GM23338 (cell line): ENCODE data around the gene ETFA. TPM values are rescaled to one million over a fixed set of nuclear protein-coding genes. Genes with fewer than 3 reads are reported as not detected.
A peak's percentile ranks its signal among the peaks of the same experiment; 100 is the strongest.

Experiments used
- ATAC-seq: fragments of 200-7000 bp; cut with Tn5 transposase; 3 replicates; pipeline ENCODE4 v1.9.1; 2020
- DNase-seq: peaks from one replicate; pipeline ENCODE4 v3.0.0-alpha.2; 2015; ENCODE audit warnings: low spot score
- H2AFZ ChIP-seq: fragments of 200-600 bp; sonication (generic); 2 replicates; pipeline ENCODE4 v1.8.0; 2016; ENCODE audit warnings: antibody characterized with exemption, mild to moderate bottlenecking, moderate library complexity
- H3F3A ChIP-seq: fragments of 200-600 bp; sonication (generic); replicated peaks from 2 replicates; pipeline ENCODE4 v1.8.0; 2017; ENCODE audit warnings: antibody characterized with exemption, mixed run types, low read depth
- H3K27ac ChIP-seq: fragments of 200-600 bp; sonication (generic); 2 replicates; pipeline ENCODE4 v1.6.1; 2016; ENCODE audit warnings: low read depth
- H3K27me3 ChIP-seq: fragments of 200-600 bp; sonication (generic); 2 replicates; pipeline ENCODE4 v1.8.0; 2016; ENCODE audit warnings: mild to moderate bottlenecking, mixed run types, moderate library complexity; ENCODE audit not compliant: insufficient read depth
- H3K36me3 ChIP-seq: fragments of 200-600 bp; sonication (generic); 2 replicates; pipeline ENCODE4 v1.8.0; 2016; ENCODE audit warnings: mild to moderate bottlenecking; ENCODE audit not compliant: insufficient read depth
- H3K4me1 ChIP-seq: fragments of 200-600 bp; sonication (generic); 2 replicates; pipeline ENCODE4 v1.8.0; 2016; ENCODE audit warnings: mild to moderate bottlenecking, moderate library complexity; ENCODE audit not compliant: insufficient read depth
- H3K4me2 ChIP-seq: fragments of 200-600 bp; sonication (generic); 2 replicates; pipeline ENCODE4 v1.7.1; 2017; ENCODE audit warnings: mixed run types
- H3K4me3 ChIP-seq: fragments of 200-600 bp; sonication (generic); 2 replicates; pipeline ENCODE4 v1.6.1; 2016; ENCODE audit warnings: mixed run types
- H3K79me2 ChIP-seq: fragments of 200-600 bp; sonication (generic); replicated peaks from 2 replicates; pipeline ENCODE4 v1.8.0; 2017; ENCODE audit warnings: mild to moderate bottlenecking; ENCODE audit not compliant: insufficient read depth
- H3K9me2 ChIP-seq: fragments of 200-600 bp; sonication (generic); 2 replicates; pipeline ENCODE4 v1.8.0; 2017; ENCODE audit not compliant: insufficient read depth
- H4K20me1 ChIP-seq: fragments of 200-600 bp; sonication (generic); replicated peaks from 2 replicates; pipeline ENCODE4 v1.8.0; 2017; ENCODE audit warnings: mild to moderate bottlenecking; ENCODE audit not compliant: insufficient read depth
- H3K27ac Mint-ChIP-seq: 2 replicates; pipeline ENCODE4 v1.8.0; 2020; ENCODE audit warnings: inconsistent platforms, mild to moderate bottlenecking, moderate library complexity, mixed read lengths
- H3K27me3 Mint-ChIP-seq: 3 replicates; pipeline ENCODE4 v1.8.0; 2022; ENCODE audit warnings: low read depth, mild to moderate bottlenecking, moderate library complexity, mixed read lengths, inconsistent platforms; ENCODE audit not compliant: insufficient read depth, poor library complexity
- H3K36me3 Mint-ChIP-seq: 3 replicates; pipeline ENCODE4 v1.8.0; 2021; ENCODE audit warnings: low read depth, mild to moderate bottlenecking, inconsistent platforms, moderate library complexity, mixed read lengths
- H3K4me1 Mint-ChIP-seq: 3 replicates; pipeline ENCODE4 v1.8.0; 2020; ENCODE audit warnings: mild to moderate bottlenecking, inconsistent platforms, mixed read lengths
- H3K4me3 Mint-ChIP-seq: 3 replicates; pipeline ENCODE4 v1.8.0; 2021; ENCODE audit warnings: moderate library complexity, mild to moderate bottlenecking, inconsistent platforms, mixed read lengths
- H3K9me3 Mint-ChIP-seq: 3 replicates; pipeline ENCODE4 v1.8.0; 2020; ENCODE audit warnings: moderate library complexity, mild to moderate bottlenecking, inconsistent platforms, mixed read lengths
- CREB1 ChIP-seq: fragments of 250-450 bp; sonication (Bioruptor Pico); IDR thresholded peaks from 2 replicates; pipeline ENCODE4 v1.5.0; 2020; ENCODE audit warnings: low read depth, mild to moderate bottlenecking, moderate library complexity
- EZH2 ChIP-seq: fragments of 200-600 bp; sonication (generic); IDR thresholded peaks from one replicate; pipeline ENCODE4 v1.8.0; 2017; ENCODE audit warnings: antibody characterized with exemption, mild to moderate bottlenecking, low read depth; ENCODE audit not compliant: unreplicated experiment
- EZH2phosphoT487 ChIP-seq: fragments of 200-600 bp; sonication (generic); IDR thresholded peaks from one replicate; pipeline ENCODE4 v1.8.1; 2018; ENCODE audit warnings: antibody characterized with exemption; ENCODE audit not compliant: unreplicated experiment
- JUNB ChIP-seq: IDR thresholded peaks from one replicate; pipeline ENCODE4 v1.6.1; 2016; ENCODE audit warnings: antibody characterized with exemption; ENCODE audit not compliant: unreplicated experiment
- NANOG ChIP-seq: IDR thresholded peaks from 2 replicates; pipeline ENCODE4 v1.6.1; 2016; ENCODE audit warnings: antibody characterized with exemption, borderline replicate concordance
- STAT1 ChIP-seq: IDR thresholded peaks from one replicate; pipeline ENCODE4 v1.6.1; 2016; ENCODE audit warnings: antibody characterized with exemption; ENCODE audit not compliant: unreplicated experiment
- ZNF114 ChIP-seq: fragments of 250-450 bp; sonication (Bioruptor Pico); IDR thresholded peaks from 2 replicates; pipeline ENCODE4 v1.5.0; 2020; ENCODE audit warnings: mild to moderate bottlenecking, moderate library complexity
- ZNF331 ChIP-seq: fragments of 250-450 bp; sonication (Bioruptor Pico); IDR thresholded peaks from 2 replicates; pipeline ENCODE4 v1.5.0; 2020; ENCODE audit warnings: low read depth, mild to moderate bottlenecking, moderate library complexity
- polyA plus RNA-seq: library from polyadenylated mRNA; unstranded; fragments of >200 nt; fragmentation: Nextera tagmentation; extraction: Ambion mirVana; gene quantifications from 2 replicates; pipeline ENCODE4 v1.2.1, GENCODE V29; 2016
- total RNA-seq: library from RNA; depleted of rRNA; stranded (reverse); fragments of >200 nt; shearing (Covaris generic); gene quantifications from 2 replicates; pipeline ENCODE4 v1.2.3, GENCODE V29; 2014
- TF ChIP-seq, protein P1 (sequence below): IDR thresholded peaks from 2 replicates; pipeline ENCODE4 v1.6.1; 2016; ENCODE audit warnings: antibody characterized with exemption
- TF ChIP-seq, protein P2 (sequence below), 2 experiments: fragments of 200-600 bp in 1 of 2; sonication (generic) in 1 of 2; conservative IDR thresholded peaks; 2 replicates each; pipeline versions ENCODE4 v1.5.1 to v1.6.1; 2016 to 2017; ENCODE audit warnings: antibody characterized with exemption in 2 of 2, low read depth in 2 of 2, mild to moderate bottlenecking in 2 of 2, moderate library complexity in 1 of 2
- TF ChIP-seq, protein P3 (sequence below): IDR thresholded peaks from one replicate; pipeline ENCODE4 v1.6.1; 2018; ENCODE audit warnings: antibody characterized with exemption; ENCODE audit not compliant: unreplicated experiment

The ETFA gene
- total and polyA plus RNA-seq, 2 experiments from 2014 or later: 52.9 to 69.1 TPM

DNA sequence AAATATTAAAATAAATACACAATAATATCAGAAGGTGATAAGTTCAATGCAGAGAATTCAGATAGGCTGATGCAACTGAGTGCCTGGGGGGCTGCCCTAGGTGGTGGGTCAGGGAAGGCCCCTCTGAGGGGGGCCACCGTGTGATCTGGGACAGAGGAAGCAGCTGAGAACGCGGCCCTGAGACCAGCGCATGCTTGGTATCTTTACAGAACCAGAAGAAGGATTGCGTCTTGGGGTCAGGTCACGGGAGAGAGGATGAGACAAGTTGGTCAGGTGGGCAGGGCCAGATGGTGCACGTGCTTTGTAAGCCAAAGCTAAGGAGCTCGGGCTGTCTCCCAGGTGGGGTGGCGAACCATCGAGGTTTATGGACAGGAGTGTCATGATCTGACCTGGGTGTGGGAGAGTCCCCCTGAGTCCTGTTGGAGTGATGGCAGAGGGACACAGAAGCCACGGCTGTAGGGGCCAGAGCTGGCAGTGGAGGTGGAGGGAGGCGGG lies 121.2 kb downstream of the ETFA start:
- no peaks in the 10 kb centered on the region for H3K36me3 ChIP-seq
- ATAC-seq (no peak), DNase-seq (no peak)
- Mint-ChIP-seq H3K36me3 (no peaks in the 10 kb centered on the region), H3K27ac (no peak overlapping the region), H3K9me3 (peaks cover 2% of the 10 kb centered on the region; the same call in 2 of the 3 replicates), H3K27me3 (peaks cover 23% of the 10 kb centered on the region), H3K4me3 (no peak overlapping the region), H3K4me1 (peaks cover 21% of the 10 kb centered on the region)
- H2AFZ ChIP-seq: peak overlapping the region; percentile 85
- H3F3A ChIP-seq: no peaks in the 10 kb centered on the region
- H3K79me2 ChIP-seq: no peaks in the 10 kb centered on the region
- no peak overlapping the region for H3K27ac ChIP-seq
- H4K20me1 ChIP-seq: no peaks in the 10 kb centered on the region
- peak overlapping the region; percentile 27; the same call in 1 of the 2 replicates for H3K4me3 ChIP-seq
- no peaks in the 10 kb centered on the region; the same call in 1 of the 2 replicates for H3K4me1 ChIP-seq
- H3K9me2 ChIP-seq: no peaks in the 10 kb centered on the region
- peak overlapping the region; percentile 46; the same call in 1 of the 2 replicates for H3K4me2 ChIP-seq
- H3K27me3 ChIP-seq: peaks cover 18% of the 10 kb centered on the region
- no peak for TF ChIP-seq JUNB
- no peak for TF ChIP-seq CREB1 (CRISPR knock-in tag)
- TF ChIP-seq, protein P1, sequence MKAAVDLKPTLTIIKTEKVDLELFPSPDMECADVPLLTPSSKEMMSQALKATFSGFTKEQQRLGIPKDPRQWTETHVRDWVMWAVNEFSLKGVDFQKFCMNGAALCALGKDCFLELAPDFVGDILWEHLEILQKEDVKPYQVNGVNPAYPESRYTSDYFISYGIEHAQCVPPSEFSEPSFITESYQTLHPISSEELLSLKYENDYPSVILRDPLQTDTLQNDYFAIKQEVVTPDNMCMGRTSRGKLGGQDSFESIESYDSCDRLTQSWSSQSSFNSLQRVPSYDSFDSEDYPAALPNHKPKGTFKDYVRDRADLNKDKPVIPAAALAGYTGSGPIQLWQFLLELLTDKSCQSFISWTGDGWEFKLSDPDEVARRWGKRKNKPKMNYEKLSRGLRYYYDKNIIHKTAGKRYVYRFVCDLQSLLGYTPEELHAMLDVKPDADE: no peak
- TF ChIP-seq, protein P2, sequence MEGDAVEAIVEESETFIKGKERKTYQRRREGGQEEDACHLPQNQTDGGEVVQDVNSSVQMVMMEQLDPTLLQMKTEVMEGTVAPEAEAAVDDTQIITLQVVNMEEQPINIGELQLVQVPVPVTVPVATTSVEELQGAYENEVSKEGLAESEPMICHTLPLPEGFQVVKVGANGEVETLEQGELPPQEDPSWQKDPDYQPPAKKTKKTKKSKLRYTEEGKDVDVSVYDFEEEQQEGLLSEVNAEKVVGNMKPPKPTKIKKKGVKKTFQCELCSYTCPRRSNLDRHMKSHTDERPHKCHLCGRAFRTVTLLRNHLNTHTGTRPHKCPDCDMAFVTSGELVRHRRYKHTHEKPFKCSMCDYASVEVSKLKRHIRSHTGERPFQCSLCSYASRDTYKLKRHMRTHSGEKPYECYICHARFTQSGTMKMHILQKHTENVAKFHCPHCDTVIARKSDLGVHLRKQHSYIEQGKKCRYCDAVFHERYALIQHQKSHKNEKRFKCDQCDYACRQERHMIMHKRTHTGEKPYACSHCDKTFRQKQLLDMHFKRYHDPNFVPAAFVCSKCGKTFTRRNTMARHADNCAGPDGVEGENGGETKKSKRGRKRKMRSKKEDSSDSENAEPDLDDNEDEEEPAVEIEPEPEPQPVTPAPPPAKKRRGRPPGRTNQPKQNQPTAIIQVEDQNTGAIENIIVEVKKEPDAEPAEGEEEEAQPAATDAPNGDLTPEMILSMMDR (conservative IDR thresholded peaks at IDR 0.05; ENCODE audit: low read depth in 2 of 2): no peak

DNA sequence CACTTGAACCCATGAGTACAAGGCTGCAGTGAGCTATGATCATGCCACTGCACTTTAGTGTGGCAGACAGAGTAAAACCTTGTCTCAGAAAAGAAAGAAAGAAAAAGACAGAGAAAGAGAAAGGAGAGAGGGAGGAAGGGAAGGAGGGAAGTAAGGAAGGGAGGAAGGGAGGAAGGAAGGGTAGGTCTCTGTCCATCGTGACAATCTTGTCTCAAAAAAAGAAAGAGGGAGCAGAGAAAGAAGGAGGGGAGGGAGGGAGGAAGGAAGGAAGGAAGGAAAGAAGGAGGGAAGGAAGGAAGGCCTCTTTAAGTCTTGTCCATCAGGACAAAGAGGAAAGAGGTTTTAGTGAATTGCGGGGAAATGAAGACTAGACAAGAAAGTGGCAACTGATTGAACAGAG lies 122.2 kb downstream of the ETFA start:
- H2AFZ ChIP-seq: no peak overlapping the region
- Mint-ChIP-seq H3K4me1 (peaks cover 18% of the 10 kb centered on the region), H3K36me3 (no peaks in the 10 kb centered on the region), H3K4me3 (no peak overlapping the region), H3K9me3 (peaks cover 2% of the 10 kb centered on the region; the same call in 2 of the 3 replicates), H3K27ac (no peak overlapping the region), H3K27me3 (peaks cover 20% of the 10 kb centered on the region)
- peaks cover 18% of the 10 kb centered on the region for H3K27me3 ChIP-seq
- H3K4me3 ChIP-seq: no peak overlapping the region
- H3K4me2 ChIP-seq: no peak overlapping the region
- ATAC-seq: no peak
- no peak overlapping the region for H3K27ac ChIP-seq
- H3K36me3 ChIP-seq: no peaks in the 10 kb centered on the region
- no peaks in the 10 kb centered on the region for H4K20me1 ChIP-seq
- DNase-seq: no peak
- TF ChIP-seq CREB1 (CRISPR knock-in tag) (no peak), STAT1 (no peak), NANOG (no peak)
- no peaks in the 10 kb centered on the region for H3F3A ChIP-seq
- no peaks in the 10 kb centered on the region; the same call in 1 of the 2 replicates for H3K4me1 ChIP-seq
- no peaks in the 10 kb centered on the region for H3K9me2 ChIP-seq
- no peaks in the 10 kb centered on the region for H3K79me2 ChIP-seq

DNA sequence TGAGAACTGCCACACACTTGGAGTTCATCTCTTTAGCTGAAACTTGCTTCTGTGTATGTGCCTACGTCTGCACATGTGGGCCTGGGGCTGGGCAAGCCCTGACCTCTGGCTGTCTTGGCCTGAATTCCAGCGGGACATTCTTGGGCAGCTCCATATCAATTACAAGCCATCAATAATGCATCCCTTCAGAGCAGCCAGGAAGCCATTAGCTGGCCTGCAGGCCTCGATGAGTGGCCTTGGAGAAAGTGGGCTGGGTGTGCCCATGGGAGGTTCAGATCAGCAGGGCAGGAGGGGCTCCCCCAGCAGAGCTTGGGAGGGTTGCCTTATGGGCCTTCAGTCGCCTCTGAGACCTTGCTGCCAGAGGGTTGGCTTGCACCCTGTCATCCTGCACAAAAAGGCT lies 124.1 kb downstream of the ETFA start:
- Histone ChIP-seq H3F3A (no peaks in the 10 kb centered on the region), H2AFZ (no peak overlapping the region), H3K4me2 (no peak overlapping the region), H3K4me1 (no peaks in the 10 kb centered on the region; the same call in 1 of the 2 replicates), H3K36me3 (no peaks in the 10 kb centered on the region), H3K79me2 (no peaks in the 10 kb centered on the region), H3K27me3 (peaks cover 14% of the 10 kb centered on the region), H3K4me3 (no peak overlapping the region), H3K9me2 (no peaks in the 10 kb centered on the region), H3K27ac (no peak overlapping the region), H4K20me1 (no peaks in the 10 kb centered on the region)
- no peak for ATAC-seq
- H3K4me1 Mint-ChIP-seq: peaks cover 17% of the 10 kb centered on the region
- DNase-seq: no peak
- no peaks in the 10 kb centered on the region for H3K36me3 Mint-ChIP-seq
- no peak overlapping the region for H3K4me3 Mint-ChIP-seq
- no peak overlapping the region for H3K27ac Mint-ChIP-seq
- peaks cover 2% of the 10 kb centered on the region; the same call in 2 of the 3 replicates for H3K9me3 Mint-ChIP-seq
- peaks cover 17% of the 10 kb centered on the region for H3K27me3 Mint-ChIP-seq
- TF ChIP-seq EZH2: no peak
- TF ChIP-seq ZNF331 (CRISPR knock-in tag): no peak
- TF ChIP-seq JUNB: no peak
- TF ChIP-seq EZH2phosphoT487: no peak
- no peak for TF ChIP-seq ZNF114
- TF ChIP-seq, protein P3, sequence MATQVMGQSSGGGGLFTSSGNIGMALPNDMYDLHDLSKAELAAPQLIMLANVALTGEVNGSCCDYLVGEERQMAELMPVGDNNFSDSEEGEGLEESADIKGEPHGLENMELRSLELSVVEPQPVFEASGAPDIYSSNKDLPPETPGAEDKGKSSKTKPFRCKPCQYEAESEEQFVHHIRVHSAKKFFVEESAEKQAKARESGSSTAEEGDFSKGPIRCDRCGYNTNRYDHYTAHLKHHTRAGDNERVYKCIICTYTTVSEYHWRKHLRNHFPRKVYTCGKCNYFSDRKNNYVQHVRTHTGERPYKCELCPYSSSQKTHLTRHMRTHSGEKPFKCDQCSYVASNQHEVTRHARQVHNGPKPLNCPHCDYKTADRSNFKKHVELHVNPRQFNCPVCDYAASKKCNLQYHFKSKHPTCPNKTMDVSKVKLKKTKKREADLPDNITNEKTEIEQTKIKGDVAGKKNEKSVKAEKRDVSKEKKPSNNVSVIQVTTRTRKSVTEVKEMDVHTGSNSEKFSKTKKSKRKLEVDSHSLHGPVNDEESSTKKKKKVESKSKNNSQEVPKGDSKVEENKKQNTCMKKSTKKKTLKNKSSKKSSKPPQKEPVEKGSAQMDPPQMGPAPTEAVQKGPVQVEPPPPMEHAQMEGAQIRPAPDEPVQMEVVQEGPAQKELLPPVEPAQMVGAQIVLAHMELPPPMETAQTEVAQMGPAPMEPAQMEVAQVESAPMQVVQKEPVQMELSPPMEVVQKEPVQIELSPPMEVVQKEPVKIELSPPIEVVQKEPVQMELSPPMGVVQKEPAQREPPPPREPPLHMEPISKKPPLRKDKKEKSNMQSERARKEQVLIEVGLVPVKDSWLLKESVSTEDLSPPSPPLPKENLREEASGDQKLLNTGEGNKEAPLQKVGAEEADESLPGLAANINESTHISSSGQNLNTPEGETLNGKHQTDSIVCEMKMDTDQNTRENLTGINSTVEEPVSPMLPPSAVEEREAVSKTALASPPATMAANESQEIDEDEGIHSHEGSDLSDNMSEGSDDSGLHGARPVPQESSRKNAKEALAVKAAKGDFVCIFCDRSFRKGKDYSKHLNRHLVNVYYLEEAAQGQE: no peak
- TF ChIP-seq CREB1 (CRISPR knock-in tag): no peak
- TF ChIP-seq STAT1: no peak
- TF ChIP-seq, protein P1: no peak
